ENCODE results near the gene KBTBD8. TPM values are rescaled to one million over a fixed set of nuclear protein-coding genes. Genes with fewer than 3 reads are reported as not detected.

The KBTBD8 gene
- polyA plus RNA-seq, 3 donors = 0.23 to 4.4 (median 0.71) TPM

DNA sequence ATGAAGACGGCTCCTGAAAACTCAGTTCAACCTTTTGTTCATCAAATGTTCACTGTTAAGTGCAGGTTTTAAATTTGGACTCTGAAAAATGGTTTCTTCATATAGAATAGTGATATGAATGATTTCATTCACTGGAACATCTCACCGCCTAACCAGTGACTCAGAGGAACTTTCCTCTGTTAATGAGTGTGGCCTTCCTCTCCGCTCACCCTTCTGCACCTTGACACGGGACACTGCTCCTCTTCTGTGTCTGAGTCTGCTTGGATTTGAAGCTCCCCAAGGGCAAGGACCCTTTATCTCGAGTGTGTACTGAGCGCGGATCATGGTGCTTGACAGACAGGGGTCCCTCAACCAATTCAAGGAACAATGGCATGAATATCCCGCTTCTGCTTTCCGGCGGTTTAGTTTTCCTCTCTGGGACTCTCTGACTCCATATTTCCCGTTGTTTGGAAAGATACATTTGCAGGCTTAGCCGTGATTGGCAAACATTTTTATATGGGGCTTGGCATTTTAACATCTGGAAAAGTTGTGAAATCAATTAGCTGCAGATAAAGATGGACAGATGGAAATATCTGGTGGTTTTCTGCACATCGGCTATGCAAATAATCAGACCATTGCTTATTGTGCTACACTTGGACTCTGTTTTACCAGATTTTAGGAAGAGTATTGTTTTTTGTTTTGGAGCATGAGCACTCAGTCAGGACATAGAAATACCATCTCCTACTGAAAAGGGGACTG lies 20.9 kb downstream of the KBTBD8 start:
- 90 to 91% (median 90%) methylated on average over 13 of the region's 13 CpGs for whole genome bisulfite sequencing, 3 donors
- no peak overlapping the region for H3K27ac ChIP-seq (ENCODE audit: low read depth, low read length)

DNA sequence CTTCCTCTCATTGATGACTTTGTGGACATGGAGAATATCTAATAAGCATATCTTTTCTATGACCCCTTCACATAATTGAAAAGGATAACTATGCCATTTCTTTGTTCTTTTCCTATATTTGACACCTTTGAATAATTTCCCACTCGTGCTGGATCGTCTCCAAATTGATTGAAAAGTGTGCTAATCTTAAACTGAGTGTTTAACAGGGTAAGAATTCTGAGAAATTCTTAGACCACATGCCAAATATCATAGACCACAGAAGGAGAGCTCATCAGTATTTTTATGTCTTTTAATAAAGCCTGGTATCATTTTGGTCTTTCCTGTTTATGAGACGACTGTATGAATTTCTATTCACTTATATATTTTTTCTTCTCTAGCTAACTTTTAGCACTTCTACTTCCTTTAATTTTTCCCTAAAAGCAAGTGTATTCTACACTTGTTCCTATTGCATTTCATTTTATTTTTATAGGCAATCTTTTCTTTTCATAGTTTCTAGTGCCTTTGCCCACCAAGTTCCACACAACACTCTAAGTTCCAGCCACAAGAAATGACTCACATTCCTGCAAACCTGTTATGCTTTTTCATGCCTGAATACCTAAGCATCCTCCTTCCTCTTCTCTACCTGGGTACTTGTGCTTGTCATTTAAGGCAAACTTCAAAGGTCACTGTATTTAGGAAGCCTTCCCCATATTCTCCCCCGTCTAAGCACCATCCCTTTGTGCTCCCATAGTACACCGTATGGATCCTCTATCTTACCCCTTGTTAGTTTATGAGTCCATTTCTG lies 30.1 kb downstream of the KBTBD8 start:
- 77 to 84% (median 84%) methylated on average over 5 of the region's 5 CpGs for WGBS, 3 donors
- H3K27ac ChIP-seq (ENCODE audit: low read depth, low read length) = no peak overlapping the region

DNA sequence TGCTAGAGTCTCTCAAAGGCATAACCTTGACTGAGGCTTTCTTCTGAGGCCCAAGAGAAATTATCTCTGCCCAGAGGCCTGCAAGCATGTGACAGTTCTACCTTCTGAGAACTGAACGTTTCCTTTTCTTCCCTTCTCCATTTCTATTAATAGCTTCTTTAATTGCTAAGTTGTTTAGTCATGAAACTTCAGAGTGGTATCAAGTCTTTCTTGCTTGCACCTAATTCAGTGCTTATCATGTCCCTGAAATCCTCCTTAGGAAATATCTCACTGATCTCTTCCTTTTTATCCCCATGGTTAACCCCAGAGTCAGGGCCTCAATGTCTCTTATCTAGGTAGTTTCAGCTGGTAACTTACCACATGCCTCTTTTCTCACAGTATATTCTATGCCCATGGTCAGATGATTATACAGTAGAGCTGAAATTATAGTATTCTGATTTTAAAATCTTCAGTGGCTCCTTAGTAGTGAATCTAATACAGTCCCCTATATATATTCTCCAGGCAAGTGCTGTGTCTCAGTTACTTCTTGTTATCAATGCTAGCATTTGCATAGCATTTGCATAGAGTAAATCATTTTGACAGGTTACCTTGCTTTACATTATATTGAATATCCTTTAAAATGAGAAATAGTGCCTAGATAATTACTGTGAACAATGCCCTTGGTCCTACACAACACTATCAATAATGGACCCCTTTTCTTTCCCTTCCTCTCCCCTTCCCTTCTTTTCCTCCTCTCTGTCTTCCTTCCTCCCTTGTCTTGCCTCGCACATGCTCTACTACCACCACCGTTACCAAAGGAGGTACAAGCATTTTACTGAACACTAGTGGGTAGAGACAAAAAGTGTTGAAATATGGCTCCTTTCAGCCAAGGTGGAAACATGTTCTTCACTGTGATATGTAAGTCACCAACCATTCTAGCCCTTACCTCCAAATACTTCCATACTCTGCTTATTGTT lies 33.0 kb downstream of the KBTBD8 start:
- 46 to 64% (median 50%) methylated on average over 3 of the region's 3 CpGs for WGBS, 3 donors

DNA sequence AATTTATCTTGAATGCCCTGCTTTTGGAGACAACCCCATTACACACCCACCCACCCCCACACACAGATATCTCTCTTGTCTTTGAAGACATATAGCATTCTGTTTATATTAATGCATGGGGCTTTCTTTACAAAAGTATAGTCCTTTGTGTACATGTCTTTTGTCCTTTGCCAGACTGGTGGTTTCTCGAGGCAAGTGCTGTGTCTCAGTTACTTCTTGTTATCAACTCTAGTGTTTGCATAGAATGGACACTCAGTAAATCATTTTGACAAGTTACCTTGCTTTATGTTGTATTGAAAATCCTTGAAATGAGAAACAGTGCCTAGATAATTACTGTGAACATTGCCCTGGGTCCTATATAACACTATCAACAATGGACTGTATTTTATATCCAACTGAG lies 33.9 kb downstream of the KBTBD8 start:
- no peak overlapping the region for H3K27ac ChIP-seq (ENCODE audit: low read depth, low read length)
- WGBS, 3 donors = 24 to 60% (median 59%) methylated on average over 1 of the region's 1 CpG

More for the DNA sequence above, 33.0 kb downstream of the KBTBD8 start:
- no peak overlapping the region for H3K27ac ChIP-seq (ENCODE audit: low read depth, low read length)

DNA sequence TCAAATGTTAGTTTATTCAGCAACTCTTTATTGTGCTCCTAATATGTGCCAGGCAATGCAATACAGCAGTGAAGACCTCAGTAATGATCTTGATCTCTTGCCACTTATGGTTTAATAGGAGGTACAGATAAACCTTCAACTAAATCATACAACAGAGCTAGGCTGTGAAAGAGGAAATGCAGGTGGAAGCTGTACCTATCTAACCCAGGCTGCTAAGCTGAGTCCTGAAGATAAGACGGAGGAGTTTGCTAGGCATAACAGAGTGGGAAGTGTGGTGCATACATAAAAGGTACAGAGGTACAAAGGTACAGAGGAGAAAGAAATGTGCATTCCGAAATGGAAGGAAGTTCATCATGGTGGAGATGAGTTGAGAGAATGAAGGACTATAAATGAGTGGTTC lies 35.0 kb downstream of the KBTBD8 start:
- 66 to 80% (median 71%) methylated on average over 2 of the region's 2 CpGs for WGBS, 3 donors
- no peak overlapping the region for H3K27ac ChIP-seq (ENCODE audit: low read depth, low read length)

DNA sequence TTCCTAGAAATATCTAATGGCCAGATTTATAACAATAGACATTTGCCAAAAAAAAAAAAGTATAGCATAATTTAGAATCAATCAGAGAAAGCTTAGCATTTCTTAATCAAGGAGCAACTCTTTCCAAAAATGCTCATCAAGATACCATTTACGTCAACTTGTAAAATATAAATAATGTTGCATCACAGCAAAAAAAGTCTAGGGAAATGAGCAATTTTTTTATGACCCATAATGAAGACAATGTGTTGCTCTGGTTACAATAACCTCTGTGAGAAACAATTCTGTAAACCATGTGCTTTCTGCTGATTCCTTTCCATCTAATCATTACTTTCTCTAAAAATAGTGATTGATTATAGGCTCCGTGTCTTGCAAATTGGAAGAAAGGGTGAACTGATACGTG lies 36.3 kb downstream of the KBTBD8 start:
- 67 to 84% (median 79%) methylated on average over 3 of the region's 3 CpGs for WGBS, 3 donors
- no peak overlapping the region for H3K27ac ChIP-seq (ENCODE audit: low read depth, low read length)

DNA sequence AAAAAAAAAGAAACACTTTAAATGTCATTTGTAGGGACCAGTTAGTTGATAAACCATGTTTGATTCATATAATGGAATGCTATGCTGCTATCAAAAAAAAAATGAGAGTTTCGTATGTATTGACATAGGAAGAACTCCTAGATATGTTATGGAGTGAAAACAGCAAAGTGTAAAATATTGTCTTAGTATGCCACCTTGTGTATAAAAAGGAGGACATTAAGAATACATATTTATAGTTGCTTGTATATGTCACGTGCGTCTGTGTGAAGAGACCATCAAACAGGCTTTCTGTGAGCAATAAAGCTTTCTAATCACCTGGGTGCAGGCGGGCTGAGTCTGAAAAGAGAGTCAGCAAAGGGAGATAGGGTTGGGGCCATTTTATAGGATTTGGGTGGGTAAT lies 39.5 kb downstream of the KBTBD8 start:
- WGBS, 3 donors = 38 to 55% (median 54%) methylated on average over 4 of the region's 4 CpGs

DNA sequence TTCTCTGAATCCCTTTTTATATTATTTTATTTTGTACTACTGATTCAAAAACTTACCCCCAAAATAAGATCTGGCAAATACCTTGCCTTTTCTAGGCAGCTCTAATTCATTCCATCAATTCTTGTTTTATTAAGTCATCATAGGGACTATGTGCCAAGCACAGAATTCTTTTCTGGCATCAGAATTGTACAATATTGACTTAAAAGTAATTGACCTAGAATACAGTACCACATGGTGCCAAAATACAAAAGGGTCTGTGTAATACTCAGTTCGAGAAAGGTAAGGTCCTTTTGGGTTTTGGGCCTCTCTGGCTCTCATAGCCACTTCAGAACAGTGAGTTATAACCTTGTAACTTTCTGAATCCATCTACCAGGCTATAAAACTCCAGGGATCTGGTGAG lies 46.2 kb downstream of the KBTBD8 start:
- no peak overlapping the region for H3K27ac ChIP-seq (ENCODE audit: low read depth, low read length)
- 57 to 79% (median 67%) methylated on average over 1 of the region's 1 CpG for WGBS, 3 donors

More for the DNA sequence above, 39.5 kb downstream of the KBTBD8 start:
- no peak overlapping the region for H3K27ac ChIP-seq (ENCODE audit: low read depth, low read length)

DNA sequence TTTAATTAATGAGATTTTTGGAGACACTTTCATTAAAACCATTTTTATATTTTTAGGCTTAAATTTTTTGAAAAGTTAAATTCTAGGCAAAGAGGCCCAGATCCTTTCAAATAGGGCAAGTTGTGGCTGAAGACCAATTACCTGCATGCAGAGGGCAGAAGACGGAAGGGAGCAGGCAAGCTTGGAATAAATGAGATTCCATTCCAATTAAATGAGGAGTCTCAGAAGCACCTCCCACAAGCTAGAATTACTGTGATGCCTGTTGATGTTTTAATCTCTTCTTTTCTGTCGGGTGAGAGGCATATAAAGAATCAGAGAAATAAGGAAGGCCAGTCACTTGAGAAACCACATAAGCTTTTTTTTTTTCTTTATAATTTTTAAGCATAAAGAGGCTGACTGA lies 46.8 kb downstream of the KBTBD8 start:
- 55 to 82% (median 66%) methylated on average over 2 of the region's 2 CpGs for WGBS, 3 donors
- H3K27ac ChIP-seq (ENCODE audit: low read depth, low read length) = no peak overlapping the region

DNA sequence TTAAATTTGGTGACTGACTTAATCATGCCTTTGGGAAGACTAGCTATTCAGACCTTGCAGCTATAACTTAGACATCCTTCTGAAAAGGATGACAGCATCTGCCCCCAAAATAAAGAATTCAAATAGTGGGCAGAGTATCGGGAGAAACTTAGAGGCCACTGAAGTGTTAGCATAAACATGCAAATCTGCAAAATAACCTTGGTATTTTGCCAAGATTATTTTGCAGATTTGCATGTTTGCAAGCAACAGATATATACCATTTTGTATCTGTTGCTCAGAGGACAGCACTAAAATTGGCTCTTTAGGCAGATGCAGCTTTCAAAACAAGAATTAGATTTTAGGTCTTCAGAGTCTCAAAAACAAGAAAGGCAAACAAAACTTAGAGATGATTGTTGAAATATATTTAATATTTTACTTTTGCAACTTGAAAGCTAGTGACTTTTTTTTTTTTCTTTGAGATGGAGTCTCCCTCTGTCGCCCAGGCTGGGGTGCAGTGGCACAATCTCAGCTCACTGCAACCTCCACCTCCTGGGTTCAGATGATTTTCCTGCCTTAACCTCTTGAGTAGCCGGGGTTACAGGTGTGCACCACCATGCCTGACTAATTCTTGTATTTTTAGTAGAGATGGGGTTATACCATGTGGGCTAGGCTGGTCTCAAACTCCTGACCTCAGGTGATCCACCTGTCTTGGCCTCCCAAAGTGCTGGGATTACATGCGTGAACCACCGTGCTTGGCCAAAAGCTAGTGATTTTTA lies 47.8 kb downstream of the KBTBD8 start:
- 87 to 90% (median 89%) methylated on average over 5 of the region's 5 CpGs for WGBS, 3 donors
- no peak overlapping the region for H3K27ac ChIP-seq (ENCODE audit: low read depth, low read length)

DNA sequence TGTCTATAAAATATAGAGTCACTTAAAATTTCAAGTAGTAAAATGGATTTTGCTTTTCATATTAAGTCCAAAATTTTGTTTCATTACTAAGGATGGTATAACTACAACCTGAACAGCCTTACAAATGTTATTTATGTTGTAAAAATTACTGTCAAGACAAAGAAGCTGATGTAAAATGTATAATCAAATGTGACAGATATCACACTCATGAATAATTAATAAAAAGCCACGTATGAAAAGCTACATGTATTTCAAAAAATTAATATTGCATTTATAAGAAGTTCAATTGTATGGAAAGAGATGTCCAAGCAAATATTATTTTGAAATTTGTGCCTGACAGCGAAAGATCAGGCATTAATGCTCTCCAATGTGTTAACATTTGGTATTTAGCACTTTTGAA lies 48.9 kb downstream of the KBTBD8 start:
- no peak overlapping the region for H3K27ac ChIP-seq (ENCODE audit: low read depth, low read length)
- 81 to 83% (median 83%) methylated on average over 2 of the region's 2 CpGs for WGBS, 3 donors

DNA sequence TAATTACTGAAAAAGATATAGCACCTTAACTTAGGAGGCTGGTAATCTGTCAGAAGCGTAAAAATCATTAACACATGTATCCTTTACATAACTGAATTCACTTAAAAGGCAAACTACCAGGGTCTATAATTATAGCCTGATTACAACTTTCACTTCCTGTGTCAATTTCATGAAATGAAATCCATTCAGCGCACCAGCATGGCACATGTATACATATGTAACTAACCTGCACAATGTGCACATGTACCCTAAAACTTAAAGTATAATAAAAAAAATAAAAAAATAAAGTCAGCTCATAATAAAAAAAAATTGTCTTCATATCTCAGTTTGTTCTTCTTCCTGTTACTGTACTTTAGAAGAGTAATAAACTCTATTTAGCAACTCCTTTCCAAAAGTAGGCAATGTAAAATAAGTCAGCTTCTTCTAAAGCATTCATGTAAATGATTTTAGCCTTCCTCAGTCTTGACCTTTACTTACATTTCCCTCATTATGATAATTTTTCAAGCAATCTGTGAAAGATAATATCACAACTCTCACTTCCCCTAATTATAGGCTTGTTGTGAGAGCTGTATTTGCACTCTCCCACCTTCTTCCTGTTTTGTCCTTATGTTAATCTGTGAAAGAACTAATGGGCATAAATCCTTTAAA lies 50.1 kb downstream of the KBTBD8 start:
- WGBS, 3 donors = 79 to 90% (median 79%) methylated on average over 2 of the region's 2 CpGs
- no peak overlapping the region for H3K27ac ChIP-seq (ENCODE audit: low read depth, low read length)

DNA sequence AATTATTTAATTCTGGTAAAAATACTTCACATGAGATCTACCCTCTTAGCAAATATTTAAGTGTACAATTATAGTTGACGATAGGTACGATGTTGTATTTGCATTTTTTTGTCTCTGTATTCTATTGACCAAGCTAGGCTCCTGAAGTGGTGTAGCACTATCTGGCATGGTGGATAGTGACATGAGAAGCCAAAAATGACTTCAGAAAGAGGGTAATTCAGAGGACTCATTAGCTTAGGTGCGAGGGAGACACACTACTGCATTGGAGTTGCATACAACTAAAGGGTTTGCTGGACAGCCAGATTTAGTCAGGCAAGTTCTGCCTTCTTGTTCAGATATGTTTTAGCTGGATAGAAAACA lies 50.6 kb downstream of the KBTBD8 start:
- 81 to 87% (median 83%) methylated on average over 3 of the region's 3 CpGs for WGBS, 3 donors
- H3K27ac ChIP-seq (ENCODE audit: low read depth, low read length) = no peak overlapping the region

DNA sequence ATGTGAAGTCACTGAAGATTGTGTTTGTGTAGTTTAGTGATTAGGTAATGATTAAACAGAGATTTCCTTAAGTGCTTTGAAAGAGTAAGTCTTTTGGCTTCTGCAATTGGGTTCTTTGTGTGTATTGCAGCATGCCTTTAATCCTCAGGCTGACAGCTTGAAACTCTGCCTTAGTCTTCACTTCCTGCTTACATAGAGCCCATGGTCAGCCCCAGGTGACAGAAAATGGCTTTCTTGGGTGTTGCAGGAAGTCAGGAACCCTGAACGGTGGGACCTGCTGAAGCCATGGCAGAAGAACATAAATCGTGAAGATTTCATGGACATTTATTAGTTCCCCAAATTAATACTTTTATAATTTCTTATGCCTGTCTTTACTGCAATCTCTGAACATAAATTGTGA lies 61.3 kb downstream of the KBTBD8 start:
- WGBS, 3 donors = 82 to 89% (median 82%) methylated on average over 2 of the region's 2 CpGs
- no peak overlapping the region for H3K27ac ChIP-seq (ENCODE audit: low read depth, low read length)
